HepG2 (cell line): ENCODE data around the gene OPRM1. TPM values are rescaled to one million over a fixed set of nuclear protein-coding genes. Genes with fewer than 3 reads are reported as not detected.
A peak's percentile ranks its signal among the peaks of the same experiment; 100 is the strongest.

Source experiments
- CREB1 ChIP-seq, 2 experiments: fragments of 450-650 bp in 1 of 2; IDR thresholded peaks; 2 replicates each; pipeline ENCODE4 v1.6.1; 2016 to 2017; ENCODE audit warnings: control low read depth in 1 of 2, mild to moderate bottlenecking in 1 of 2, missing compliant biosample characterization in 1 of 2, missing genetic modification characterization in 1 of 2
- FOXK1 ChIP-seq: sonication (generic); formaldehyde crosslinking; IDR thresholded peaks from 2 replicates; pipeline ENCODE4 v1.4.0; 2020; ENCODE audit warnings: low read depth, missing genetic modification reagents, borderline replicate concordance
- HMG20B ChIP-seq: conservative IDR thresholded peaks from 2 replicates; pipeline ENCODE4 v1.6.1; 2016; ENCODE audit warnings: missing genetic modification reagents, missing compliant biosample characterization
- KLF11 ChIP-seq: IDR thresholded peaks from 2 replicates; pipeline ENCODE4 v1.6.1; 2016; ENCODE audit warnings: missing compliant biosample characterization
- KLF16 ChIP-seq, 2 experiments: sonication (generic) in 1 of 2; formaldehyde crosslinking in 1 of 2; IDR thresholded peaks; 2 replicates each; pipeline versions ENCODE4 v1.6.1 to v1.8.0; 2016 to 2023; ENCODE audit warnings: missing genetic modification reagents in 2 of 2, missing compliant biosample characterization in 1 of 2
- KLF9 ChIP-seq: IDR thresholded peaks from 2 replicates; pipeline ENCODE4 v1.6.1; 2016; ENCODE audit warnings: low read depth
- MED1 ChIP-seq: sonication (generic); formaldehyde crosslinking; IDR thresholded peaks from 2 replicates; pipeline ENCODE4 v1.4.0; 2020; ENCODE audit warnings: missing genetic modification reagents
- MEF2D ChIP-seq: sonication (generic); formaldehyde crosslinking; IDR thresholded peaks from 2 replicates; pipeline ENCODE4 v1.5.1; 2020; ENCODE audit warnings: mild to moderate bottlenecking, missing genetic modification reagents
- PITX1 ChIP-seq: sonication (generic); formaldehyde crosslinking; IDR thresholded peaks from 2 replicates; pipeline ENCODE4 v1.5.1; 2020; ENCODE audit warnings: mild to moderate bottlenecking, missing genetic modification reagents
- PRPF4 ChIP-seq: fragments of 200-400 bp; formaldehyde crosslinking; IDR thresholded peaks from 2 replicates; pipeline ENCODE4 v1.6.1; 2016; ENCODE audit warnings: low read length, low read depth; ENCODE audit not compliant: poor library complexity, severe bottlenecking
- SNAPC5 ChIP-seq: sonication (generic); formaldehyde crosslinking; IDR thresholded peaks from 2 replicates; pipeline ENCODE4 v1.8.1; 2023; ENCODE audit warnings: mild to moderate bottlenecking, missing genetic modification reagents, borderline replicate concordance
- SRSF4 ChIP-seq: fragments of 200-400 bp; formaldehyde crosslinking; IDR thresholded peaks from one replicate; pipeline ENCODE4 v1.6.1; 2018; ENCODE audit warnings: mild to moderate bottlenecking, low read depth, low read length, moderate library complexity; ENCODE audit not compliant: poor library complexity, severe bottlenecking
- TSC22D2 ChIP-seq: sonication (generic); formaldehyde crosslinking; IDR thresholded peaks from 2 replicates; pipeline ENCODE4 v1.5.1; 2020; ENCODE audit warnings: missing genetic modification reagents, mild to moderate bottlenecking, borderline replicate concordance
- ZBED4 ChIP-seq: sonication (generic); formaldehyde crosslinking; IDR thresholded peaks from 2 replicates; pipeline ENCODE4 v1.4.0; 2020; ENCODE audit warnings: missing genetic modification reagents, borderline replicate concordance
- ZNF12 ChIP-seq: sonication (generic); formaldehyde crosslinking; IDR thresholded peaks from 2 replicates; pipeline ENCODE4 v1.5.0; 2020; ENCODE audit warnings: missing genetic modification reagents
- ZNF251 ChIP-seq: sonication (generic); formaldehyde crosslinking; IDR thresholded peaks from 2 replicates; pipeline ENCODE4 v1.9.0; 2021; ENCODE audit warnings: mild to moderate bottlenecking, missing genetic modification reagents
- ZNF264 ChIP-seq: sonication (generic); formaldehyde crosslinking; IDR thresholded peaks from 2 replicates; pipeline ENCODE4 v1.4.0; 2020; ENCODE audit warnings: missing genetic modification reagents
- ZNF335 ChIP-seq: sonication (generic); formaldehyde crosslinking; IDR thresholded peaks from 2 replicates; pipeline ENCODE4 v1.4.0; 2020; ENCODE audit warnings: missing genetic modification reagents
- ZNF44 ChIP-seq: sonication (generic); formaldehyde crosslinking; IDR thresholded peaks from 2 replicates; pipeline ENCODE4 v1.5.1; 2020; ENCODE audit warnings: mild to moderate bottlenecking, missing genetic modification reagents
- ZNF451 ChIP-seq: sonication (generic); formaldehyde crosslinking; IDR thresholded peaks from 2 replicates; pipeline ENCODE4 v1.5.0; 2020; ENCODE audit warnings: mild to moderate bottlenecking, missing genetic modification reagents
- ZNF496 ChIP-seq: sonication (generic); formaldehyde crosslinking; IDR thresholded peaks from 2 replicates; pipeline ENCODE4 v1.8.1; 2023; ENCODE audit warnings: mild to moderate bottlenecking, moderate library complexity, missing genetic modification reagents; ENCODE audit not compliant: insufficient replicate concordance
- ZNF576 ChIP-seq: sonication (generic); formaldehyde crosslinking; IDR thresholded peaks from 2 replicates; pipeline ENCODE4 v1.4.0; 2020; ENCODE audit warnings: mild to moderate bottlenecking, missing genetic modification reagents
- ZNF878 ChIP-seq: sonication (generic); formaldehyde crosslinking; IDR thresholded peaks from 2 replicates; pipeline ENCODE4 v1.8.1; 2023; ENCODE audit warnings: mild to moderate bottlenecking, missing genetic modification reagents, moderate library complexity
- ZSCAN21 ChIP-seq: sonication (generic); formaldehyde crosslinking; IDR thresholded peaks from 2 replicates; pipeline ENCODE4 v1.8.0; 2022; ENCODE audit warnings: mild to moderate bottlenecking, missing genetic modification reagents, moderate library complexity, borderline replicate concordance
- polyA plus RNA-seq, 8 experiments: library from polyadenylated mRNA; depleted of rRNA in 3 of 8; stranded (reverse) in 7 of 8; unstranded in 1 of 8; fragments of >200 nt; fragmentation: Illumina TruSeq in 4 of 8; extraction: Trizol in 4 of 8; gene quantifications; 2 replicates each; pipeline versions ENCODE4 v1.2.1 to v1.2.3, GENCODE V29; 2011 to 2016; ENCODE audit warnings: low read depth in 4 of 8, missing spikeins in 1 of 8, mixed read lengths in 1 of 8; ENCODE audit not compliant: insufficient read depth in 1 of 8
- total RNA-seq, 5 experiments: library from RNA; depleted of rRNA; stranded (reverse); fragments of >200 nt; fragmentation: Illumina TruSeq; extraction: Trizol; gene quantifications; 2 replicates each; pipeline ENCODE4 v1.2.3, GENCODE V29; 2016; ENCODE audit warnings: low read depth in 1 of 5

The OPRM1 gene
- total and polyA plus RNA-seq, 2 of the 13 experiments (the other 11 are each of a cell fraction or from before 2014, with no cell fraction given), result not detected

GRCh38 chr6:154039231-154039842 lies at the start of gene OPRM1 (continued):
- TF ChIP-seq HMG20B (CRISPR knock-in tag), result 0 out of 2 replicates have a peak, but pooled peaks have one; percentile 45
- peak in 1 of 2 experiments; percentile 66; a peak in 1 of 4 replicates for TF ChIP-seq KLF16 (CRISPR knock-in tag; IDR thresholded peaks at IDR 0.05)
- no peak for TF ChIP-seq ZNF44
- TF ChIP-seq ZNF451 (CRISPR knock-in tag), result 0 out of 2 replicates have a peak, but pooled peaks have one; percentile 35
- TF ChIP-seq MED1, result peak; percentile 45; the same call in 1 of the 2 replicates
- TF ChIP-seq MEF2D (CRISPR knock-in tag), result peak; percentile 49; the same call in 1 of the 2 replicates
- TF ChIP-seq ZNF264, result peak; percentile 77; the same call in 1 of the 2 replicates
- no peak for TF ChIP-seq SRSF4
- TF ChIP-seq ZNF576 (CRISPR knock-in tag), result no peak
- peak; percentile 40; the same call in 1 of the 2 replicates for TF ChIP-seq FOXK1
- TF ChIP-seq ZNF335 (CRISPR knock-in tag), result peak; percentile 68; the same call in 1 of the 2 replicates
- TF ChIP-seq ZNF251, result no peak
- TF ChIP-seq ZNF12 (CRISPR knock-in tag), result peak; percentile 55; the same call in 1 of the 2 replicates
- peak; percentile 71 for TF ChIP-seq PITX1 (CRISPR knock-in tag)
- no peak for TF ChIP-seq PRPF4
- TF ChIP-seq CREB1 (IDR thresholded peaks at IDR 0.05), result no peak
- TF ChIP-seq CREB1 (CRISPR knock-in tag; IDR thresholded peaks at IDR 0.05), result no peak
- TF ChIP-seq TSC22D2 (CRISPR knock-in tag), result peak; percentile 97
- TF ChIP-seq KLF11 (CRISPR knock-in tag), result peak; percentile 83; the same call in 1 of the 2 replicates
- no peak for TF ChIP-seq ZNF496 (CRISPR knock-in tag)
- TF ChIP-seq ZBED4 (CRISPR knock-in tag), result peak; percentile 63; the same call in 1 of the 2 replicates
- no peak for TF ChIP-seq ZNF878 (CRISPR knock-in tag)
- TF ChIP-seq SNAPC5, result 0 out of 2 replicates have a peak, but pooled peaks have one; percentile 46
- no peak for TF ChIP-seq KLF9 (CRISPR knock-in tag)
- TF ChIP-seq ZSCAN21 (CRISPR knock-in tag), result peak; percentile 89
